Measurements from ENCODE around the gene KRT2.

KRT2 gene

DNA sequence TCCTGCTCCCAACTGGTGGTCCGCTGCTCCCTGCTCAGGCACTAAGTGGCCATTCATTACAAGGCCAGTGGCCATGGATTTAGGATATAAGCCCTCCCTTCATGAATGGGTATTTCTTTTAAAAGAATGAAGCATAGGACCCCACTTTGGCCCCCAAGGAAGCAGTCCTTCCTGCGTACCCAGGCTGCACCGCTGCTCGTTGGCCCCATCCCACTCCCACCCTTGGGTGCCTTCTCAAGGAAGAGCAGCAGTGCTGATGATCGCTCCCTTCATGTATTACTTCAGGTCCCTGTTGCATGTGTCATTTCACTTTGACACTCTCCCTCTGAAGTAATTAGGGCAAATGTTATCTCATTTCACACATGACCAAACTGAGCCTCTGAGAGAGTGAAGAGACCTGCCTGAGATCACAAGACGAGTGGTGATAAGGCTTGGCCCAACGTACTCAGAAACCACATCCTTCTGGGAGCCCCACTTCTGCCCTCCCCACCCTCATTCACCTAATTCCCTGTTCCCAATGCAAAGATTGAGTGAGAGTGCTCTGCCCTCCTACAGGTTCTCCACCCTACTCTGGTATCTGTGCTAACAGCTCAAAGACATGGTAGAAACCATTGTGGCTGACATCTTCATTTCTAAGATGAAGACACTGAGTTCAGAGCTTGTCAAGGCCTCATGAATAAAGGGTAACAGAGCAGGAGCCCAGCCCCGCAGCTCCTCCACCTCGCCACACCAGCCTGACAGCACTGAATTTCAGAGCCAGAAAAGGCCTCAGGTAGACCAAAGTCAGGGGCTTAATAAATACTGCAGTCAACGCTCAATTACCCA is 10.3 kb upstream of the KRT2 start:
- no peak for FAIRE-seq

DNA sequence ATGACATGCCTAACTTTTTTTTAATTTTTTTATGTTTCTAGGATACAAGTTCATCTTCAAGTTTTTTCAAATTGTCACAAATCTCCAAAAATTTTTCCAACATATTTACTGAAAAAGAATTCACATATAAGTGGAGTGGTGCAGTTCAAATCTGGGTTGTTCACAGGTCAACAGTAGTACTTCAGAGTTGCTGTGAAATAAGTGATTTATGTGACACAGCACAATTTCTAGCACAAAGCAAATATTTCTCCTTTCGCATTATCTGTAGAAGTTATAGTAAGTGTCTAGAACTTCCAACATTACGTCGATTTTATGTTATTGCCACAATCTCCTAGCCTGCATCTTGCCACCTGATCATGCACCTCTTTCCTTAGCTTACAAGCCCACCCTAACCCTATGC is 9.7 kb upstream of the KRT2 start:
- no peak for FAIRE-seq

DNA sequence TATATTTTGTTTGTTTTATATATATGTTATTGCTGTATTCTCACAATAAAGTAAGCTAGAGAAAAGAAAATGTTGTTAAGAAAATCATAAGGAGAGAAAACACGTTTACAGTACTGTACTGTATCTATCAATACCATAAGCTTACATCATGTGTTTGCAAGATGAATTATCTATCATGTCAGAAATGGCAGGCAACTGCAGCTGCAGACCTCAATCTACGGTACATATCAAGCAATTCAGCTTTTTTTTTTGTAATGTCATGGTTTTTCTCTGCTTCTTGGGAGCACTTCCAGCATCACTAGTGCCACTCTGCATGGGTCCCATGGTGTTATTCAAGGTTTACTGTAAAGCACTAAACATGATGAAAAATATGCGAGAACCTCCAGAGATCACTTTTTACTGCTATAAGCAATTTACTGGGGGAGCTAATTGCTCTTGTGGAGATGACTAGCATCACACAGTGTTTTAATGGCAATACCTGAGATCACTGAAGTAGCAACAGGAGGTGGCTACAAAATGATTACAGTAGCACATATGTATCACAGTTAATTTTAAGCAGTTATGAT is 9.0 kb upstream of the KRT2 start:
- no peak for FAIRE-seq

DNA sequence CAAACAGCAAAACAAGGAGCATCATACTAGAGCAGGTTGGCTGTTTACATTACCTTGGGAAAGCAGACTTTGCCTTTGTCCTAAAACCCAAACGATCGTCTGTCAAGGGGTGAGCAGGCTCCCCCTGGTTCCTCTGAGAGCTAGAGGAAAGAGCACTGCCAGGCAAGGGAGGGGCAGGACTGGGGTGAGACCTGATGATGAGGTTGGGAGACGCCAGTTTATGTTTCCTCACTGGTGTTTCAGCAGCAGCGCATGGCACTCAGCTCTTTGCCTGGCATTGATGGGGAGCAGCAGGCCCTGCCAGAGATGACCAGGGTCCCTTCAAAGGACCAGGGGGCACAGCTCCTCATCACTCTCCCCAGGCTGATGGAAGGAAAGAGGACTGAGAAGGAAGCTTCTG is 7.9 kb upstream of the KRT2 start:
- no peak for FAIRE-seq

DNA sequence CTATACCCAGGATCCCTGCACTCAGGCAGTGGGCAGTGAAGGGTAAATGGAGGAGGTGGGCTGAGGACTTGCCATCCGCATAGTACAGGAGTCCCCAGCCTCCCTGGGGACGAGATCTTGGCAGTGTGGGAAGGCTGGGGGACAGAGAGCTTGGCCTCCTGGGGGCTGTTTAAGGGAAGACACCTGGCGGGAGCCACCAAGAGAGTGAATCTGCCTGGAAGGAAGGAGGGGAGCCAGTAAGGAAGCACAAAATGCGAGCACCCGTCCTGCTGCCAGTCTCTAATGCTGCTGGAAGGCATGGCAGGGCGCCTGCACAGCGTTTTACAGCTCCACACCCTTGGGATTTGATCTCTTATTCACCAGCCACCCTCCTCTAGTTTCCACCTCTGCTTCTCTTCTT is 7.4 kb upstream of the KRT2 start:
- no peak for FAIRE-seq

DNA sequence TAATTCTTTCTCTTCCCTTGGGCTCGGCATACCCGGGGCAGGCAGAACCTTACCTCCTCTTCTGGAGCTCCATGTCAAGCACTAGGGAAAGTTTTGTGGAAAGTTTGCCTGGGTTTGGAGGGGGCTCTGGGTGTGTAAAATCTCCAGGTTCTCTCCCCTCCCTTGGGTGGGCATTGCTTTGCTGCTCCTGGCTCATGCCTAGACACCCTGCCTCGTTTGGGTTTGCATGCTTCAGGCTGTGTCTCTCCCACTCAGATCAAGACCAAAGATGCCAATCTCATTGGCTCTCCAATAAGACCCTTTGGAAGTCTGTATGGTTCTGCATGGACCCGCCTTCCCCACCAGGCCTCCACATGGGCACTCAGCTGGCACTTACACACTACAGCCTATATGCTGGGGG is 6.2 kb upstream of the KRT2 start:
- no peak for FAIRE-seq

DNA sequence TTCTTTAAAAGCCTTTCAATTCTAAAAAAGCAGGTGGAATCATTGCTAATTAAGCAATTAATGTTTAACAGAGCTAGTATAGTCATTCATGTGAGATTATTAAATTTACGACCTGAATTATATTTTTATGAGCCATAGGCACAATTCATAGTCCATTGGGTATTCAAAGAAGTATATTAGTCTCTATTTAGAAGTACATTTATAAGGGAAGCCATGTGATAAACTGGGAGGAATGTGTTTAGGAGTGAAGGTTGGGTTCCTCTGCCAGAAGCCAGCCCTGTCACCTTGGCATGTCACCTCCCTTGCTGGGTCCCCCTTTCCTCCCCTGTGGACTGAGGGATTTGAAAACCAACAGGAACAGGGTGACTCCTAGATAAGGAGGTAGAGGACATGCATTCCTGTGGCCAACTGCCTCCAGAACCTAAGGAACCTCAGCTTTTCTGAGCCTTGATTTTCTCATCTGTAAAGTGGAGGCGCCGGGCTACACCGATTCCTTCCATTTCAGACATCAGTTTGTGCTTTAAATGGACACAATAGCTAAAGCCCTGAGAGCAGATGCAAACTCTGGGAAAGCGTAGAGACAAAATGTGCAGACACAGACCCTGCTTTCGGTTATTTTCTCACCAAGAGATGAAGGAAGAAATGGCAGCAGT is 5.4 kb upstream of the KRT2 start:
- FAIRE-seq, result no peak

DNA sequence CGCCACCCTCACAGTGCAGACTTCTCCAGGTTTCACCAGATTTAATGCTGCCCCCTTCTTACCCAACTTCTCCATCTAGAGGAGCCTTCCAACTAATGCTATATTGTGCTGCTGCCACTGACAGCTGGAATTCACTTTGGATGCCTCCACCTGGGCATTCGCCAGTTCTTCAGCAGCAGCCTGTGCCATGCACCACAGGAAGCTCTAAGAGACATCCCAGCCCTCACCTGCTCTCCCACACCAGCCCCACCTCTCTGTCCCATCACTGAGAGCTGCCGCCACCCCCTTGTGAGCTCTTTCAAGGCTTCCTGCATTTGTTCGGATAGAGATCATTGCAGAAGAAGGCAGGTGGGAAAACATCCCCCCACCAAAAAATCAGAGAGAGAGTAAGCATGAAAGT is 4.6 kb upstream of the KRT2 start:
- FAIRE-seq, result no peak

DNA sequence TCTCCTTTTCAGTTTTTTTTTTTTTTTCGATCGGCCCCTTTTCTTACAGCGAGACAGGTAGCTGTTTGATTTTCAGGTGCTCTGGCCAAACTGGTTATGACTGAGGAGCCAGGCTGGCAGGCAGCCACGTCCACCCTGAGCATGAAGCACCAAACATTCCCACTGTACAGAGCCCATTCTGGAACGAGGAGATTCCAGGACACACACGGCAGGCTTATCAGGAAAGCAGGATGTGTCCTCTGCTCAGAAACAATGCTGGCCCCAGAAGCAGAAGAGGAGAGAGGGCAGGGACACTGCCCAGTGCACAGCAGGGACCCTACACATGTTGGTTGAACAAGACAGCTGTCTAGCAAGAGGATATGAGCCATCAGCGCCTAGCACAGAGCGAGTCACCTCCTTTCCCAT is 3.7 kb upstream of the KRT2 start:
- FAIRE-seq, result no peak

DNA sequence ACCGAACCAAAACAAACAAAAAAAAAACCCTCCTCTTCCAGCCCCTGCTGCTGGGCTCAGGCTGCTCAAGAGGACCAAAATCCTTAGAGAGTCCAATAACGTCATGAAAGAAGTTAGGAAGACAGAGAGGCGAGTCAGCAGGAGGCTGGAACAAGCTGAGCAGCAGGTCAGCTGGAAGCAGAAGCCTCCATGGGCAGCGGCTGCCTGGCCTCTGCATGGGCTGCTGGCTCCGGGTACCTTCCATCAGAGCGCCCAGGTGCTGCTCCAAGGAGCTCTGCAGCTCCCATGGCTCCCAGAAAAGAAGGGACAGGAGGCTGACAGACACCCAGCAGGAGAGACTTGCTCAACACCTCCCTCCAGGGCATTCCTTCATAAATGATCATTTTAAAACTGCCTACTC is 3.2 kb upstream of the KRT2 start:
- no peak for FAIRE-seq

DNA sequence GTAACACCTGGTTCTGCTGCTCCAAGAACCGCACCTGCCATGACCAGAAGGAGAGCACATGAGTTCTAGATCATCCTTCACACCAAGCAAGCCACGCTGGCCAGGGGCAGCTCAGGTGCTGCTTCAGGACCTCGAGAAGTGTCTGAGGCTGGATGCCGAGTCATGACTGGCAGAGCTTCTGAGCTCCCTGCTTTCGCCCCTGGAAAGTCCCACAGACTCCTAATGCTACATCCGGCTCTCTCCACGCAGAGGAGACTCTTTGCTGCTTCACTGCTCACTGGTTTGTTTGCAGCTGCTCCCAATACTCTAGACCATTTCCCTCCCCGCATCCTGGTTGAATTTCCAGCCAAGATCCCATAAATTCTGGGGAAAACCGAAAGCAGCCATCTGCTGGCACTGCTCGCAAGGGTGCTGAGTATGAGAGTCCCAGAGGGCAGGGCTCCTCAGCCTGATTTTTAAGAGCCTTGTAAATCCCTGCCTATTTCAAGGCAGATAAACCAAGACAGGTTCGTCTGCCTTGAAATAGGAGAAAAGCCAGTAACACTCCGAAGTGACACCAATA is 1.4 kb downstream of the KRT2 start:
- no peak for FAIRE-seq

DNA sequence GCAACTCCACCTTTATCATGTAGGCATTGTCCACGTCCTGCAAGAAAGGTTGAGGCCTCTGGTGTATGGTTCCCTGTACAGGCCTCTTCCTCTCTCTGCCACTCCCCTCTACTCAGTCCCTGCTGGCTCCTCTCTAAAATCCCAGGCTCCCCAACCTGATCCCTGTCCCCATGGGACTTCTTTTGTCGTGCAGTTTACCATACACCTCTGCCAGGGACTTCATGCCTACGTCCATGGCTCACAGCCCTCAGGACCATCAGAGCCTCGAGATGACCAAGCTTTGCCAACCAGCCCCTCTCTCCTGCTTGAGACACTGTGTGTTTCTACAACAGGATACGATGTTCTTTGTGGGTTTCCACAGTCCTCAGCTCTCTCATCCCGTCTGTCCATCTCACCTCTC is 2.9 kb downstream of the KRT2 start:
- no peak for FAIRE-seq

DNA sequence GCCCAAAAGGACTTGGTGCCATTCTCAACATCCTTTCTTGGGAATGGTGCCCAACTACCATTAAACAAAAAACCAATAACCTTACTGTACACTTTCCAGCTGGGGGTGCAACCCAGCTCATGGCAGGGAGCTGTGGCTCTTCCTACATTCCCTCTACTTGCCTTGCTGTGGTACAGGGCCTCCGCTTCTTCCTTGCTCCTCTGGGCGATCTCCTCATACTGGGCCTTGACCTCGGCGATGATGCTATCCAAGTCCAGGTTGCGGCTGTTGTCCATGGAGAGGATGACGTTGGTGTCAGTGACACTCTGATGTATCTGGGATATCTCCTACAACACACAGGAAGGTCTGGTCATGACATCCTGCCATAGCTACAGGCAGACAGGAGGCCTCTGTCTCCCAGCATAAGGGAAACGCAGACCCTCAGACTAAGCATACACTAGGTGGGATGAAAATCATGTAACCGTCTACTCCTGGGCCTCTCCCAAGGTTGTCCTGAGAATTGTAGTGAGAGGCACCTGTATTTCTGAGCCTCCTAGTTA is 3.9 kb downstream of the KRT2 start:
- FAIRE-seq, result no peak

DNA sequence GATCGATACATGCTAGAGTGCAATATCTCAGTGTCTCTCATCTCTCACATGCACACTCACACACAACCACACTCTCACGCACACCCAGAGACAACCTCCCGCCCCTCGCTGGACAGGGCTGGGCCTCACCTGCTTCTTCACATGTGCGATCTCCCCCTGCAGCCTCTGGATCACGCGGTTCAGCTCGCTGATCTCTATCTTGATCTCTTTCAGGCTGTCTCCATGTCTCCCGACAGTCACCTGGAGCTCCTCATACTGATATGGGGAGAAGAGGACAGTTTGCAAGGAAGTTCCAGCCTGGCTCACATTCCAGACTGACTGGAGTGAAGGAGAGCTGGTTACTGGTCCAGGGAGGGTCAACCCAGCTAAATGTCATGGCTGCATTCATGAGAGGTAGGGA is 4.4 kb downstream of the KRT2 start:
- FAIRE-seq, result no peak

DNA sequence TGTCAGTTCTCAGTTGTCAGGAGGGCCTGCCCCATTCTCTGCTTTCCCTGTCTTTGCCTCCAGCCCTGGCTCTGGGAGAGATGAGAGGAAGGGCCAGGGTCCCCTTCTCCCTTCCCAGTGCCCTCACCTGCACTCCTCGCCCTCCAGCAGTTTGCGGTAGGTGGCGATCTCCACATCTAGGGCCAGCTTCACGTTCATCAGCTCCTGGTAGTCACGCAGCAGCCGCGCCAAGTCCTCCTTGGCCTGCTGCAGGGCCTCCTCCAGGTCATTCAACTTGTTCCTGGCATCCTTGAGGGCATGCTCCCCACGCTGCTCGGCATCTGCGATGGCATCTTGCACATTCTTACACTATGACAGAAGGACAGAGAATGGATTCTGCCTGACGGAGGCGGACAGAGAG is 5.4 kb downstream of the KRT2 start:
- no peak for FAIRE-seq

DNA sequence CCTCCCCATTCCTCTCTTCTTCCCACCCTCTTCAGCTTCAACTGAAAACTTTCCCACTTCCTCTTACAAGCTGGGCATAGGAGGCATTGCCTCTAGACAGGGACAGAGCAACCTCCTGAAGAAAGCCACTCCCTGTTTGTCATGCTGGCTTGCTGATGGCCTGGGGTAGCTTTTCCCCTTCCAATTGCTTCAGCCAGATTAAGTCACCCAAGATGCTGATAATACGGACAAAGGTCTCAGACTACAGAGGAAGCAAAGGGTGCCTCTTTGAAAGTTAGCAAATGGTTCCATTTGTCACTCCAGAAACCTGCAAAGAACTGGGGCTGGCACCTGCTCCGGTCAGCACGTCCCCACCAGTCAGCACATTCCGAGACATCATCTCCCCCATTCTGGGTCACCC is 6.0 kb downstream of the KRT2 start:
- no peak for FAIRE-seq

DNA sequence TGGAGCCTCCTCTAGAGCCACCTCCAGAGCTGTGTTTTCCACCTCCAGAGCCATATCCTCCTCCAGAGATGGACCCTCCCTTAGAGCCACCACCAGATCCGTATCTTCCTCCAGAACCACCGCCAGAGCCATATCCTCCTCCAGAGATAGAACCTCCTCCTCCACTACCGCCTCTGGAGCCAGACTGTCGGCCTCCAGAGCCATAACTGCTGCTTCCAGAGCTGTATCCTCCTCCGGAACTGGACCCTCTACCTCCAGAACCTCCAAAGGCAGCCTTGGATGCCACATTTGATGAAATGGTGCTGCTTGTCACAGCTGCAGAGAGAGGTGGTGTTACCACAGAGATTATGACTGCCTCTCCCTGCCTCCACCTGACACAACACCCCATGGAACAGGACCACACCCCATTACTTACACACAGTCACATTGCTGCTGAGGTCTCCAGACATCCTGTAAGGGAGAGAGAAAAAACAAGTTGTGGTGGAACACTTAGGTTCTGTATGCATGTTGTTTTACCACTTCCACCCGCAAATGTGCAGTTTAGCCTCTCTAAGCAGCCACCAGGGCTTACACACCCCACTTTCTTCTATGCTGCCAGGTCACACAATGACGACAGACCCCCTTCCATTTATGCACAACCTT is 6.8 kb downstream of the KRT2 start:
- no peak for FAIRE-seq

DNA sequence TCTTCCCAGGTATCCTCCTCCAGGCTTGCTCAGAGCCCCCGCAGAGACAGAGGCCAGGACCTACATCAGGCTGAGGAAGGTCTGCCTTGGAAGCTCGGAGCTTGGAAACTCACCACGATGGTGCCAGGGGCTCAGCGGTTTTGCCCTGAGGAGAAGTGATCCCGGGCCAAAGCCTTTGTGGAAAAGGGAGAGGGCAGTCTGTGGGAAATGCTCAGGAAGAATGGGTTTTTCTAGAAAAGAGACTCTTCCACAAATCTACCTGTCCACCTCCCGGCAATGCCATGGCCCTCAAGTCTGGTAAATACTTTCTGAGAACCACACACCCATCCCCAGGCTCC is 8.0 kb downstream of the KRT2 start:
- FAIRE-seq, result no peak

DNA sequence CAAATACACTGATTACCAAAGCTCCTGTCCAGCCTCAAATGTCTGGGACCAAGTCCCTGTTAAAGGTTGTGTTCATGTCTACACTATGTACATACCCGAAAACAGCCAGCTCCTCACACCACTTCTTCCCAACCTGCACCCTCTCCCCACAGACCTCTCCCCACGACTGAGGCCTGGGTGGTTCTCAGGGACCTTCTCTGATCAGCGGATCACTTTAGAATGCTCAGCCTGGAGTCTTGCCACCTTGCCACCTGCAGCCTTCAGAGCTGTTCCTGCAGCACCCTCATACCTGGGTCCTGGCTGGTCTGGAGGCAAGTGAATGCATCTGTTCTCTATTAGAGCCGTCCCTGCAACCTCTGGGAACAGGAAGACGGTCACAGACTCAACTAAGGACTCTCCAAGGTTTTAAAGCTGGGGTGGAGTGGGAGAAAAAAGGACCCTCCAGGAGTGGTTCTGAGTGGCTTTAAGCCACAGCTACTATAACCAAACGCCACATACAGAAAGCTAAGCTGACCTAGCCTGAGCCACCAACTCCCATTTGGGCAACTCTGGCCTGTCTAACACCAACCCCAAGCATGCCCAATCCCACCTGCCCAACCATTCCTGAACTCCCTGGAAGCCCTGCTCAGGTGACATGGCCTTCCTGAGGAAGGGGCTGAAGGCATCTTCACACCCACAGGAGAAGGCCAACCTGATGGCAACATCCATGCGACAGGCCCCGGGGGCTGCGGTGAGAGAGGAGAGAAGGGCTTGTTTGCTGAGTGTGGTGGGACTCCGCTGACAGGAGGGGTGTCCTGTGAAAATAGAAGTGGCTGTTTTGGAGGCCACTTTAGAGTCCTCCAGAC is 8.6 kb downstream of the KRT2 start:
- no peak for FAIRE-seq

DNA sequence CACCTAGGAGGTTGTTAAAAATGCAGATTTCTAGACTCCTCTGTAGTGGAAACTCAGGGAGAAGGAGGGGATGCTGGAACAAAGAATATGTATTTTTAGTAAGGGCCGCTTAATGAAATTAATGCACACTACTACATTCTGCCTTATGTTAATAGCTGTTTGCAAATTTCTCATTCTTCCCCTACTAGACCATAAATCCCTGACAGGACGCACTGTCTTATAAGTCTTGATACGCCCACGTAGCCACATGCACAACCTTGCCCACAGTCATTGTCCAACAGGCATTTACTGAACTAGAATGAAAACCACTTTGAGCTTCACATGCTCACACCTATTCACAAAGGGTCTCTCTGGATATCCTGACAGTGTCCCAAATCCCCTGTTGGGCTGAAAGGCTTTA is 10.5 kb downstream of the KRT2 start:
- no peak for FAIRE-seq

DNA sequence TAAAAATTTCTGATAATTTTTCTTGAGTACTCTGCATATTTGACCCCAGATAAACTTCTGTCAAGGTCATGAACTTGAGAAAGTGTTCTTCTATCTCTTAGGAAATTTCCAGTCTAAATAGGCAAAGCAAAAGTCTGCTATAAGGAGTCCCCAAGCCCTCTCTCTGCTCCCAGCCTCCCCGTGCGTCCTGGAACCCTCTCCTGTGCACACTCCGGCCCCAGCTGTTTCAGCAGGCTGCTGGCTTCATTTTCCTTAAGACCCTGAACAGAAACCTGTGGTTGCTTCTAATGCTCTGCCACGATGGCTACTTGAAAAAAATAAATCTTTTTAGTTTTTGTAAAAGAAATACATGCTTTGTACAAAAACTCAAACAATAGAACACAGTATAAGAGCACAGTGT is 14.7 kb downstream of the KRT2 start:
- FAIRE-seq, result no peak

DNA sequence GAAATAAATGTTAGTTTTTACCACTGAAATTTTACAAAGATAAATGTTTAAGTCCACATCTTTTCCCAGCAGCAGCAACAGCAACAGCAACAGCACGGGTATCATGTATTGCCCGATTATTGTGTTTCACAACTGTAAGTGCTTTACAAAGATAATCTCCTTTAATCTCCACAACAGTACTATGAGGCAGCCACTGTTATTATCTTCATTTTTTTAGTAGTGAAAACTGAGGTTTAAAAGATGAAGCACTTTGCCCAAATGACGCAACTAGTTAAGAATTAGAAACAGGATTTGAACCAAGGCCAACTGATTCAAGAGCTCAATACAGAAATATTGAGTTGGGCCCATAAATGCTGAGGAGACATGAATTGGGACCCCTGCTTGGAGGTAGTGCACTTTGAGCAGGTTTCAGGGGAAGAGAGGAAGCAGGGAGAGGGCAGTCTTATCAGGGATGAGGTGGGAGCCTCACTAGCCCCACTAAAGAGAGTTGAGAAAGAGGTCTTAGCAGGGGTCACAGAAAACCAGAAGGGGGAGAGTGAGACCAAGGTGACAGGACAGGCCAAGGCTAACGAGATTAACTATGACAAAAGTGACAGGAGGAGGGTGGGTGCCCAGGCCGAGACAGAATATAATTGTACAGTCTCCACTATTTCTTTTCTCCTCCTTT is 15.3 kb downstream of the KRT2 start:
- FAIRE-seq, result no peak

All from TTC549 (cell line).